Fibroblast of lung (primary cell): ENCODE measurements around the gene NTRK2. TPM values are rescaled to one million over a fixed set of nuclear protein-coding genes. Genes with fewer than 3 reads are reported as not detected.

Source experiments
- DNase-seq, 2 donors: peaks; one replicate each; pipeline versions ENCODE4 v3.0.0 to v3.0.0-alpha.2; 2010; ENCODE audit warnings: low read depth in 2 of 2
- H2AFZ ChIP-seq: 2 replicates; pipeline ENCODE4 v1.5.1; 2012; ENCODE audit warnings: low read length, control low read depth, inconsistent platforms
- H3K27ac ChIP-seq: 2 replicates; pipeline ENCODE4 v1.5.1; 2011; ENCODE audit warnings: low read length, control low read depth; ENCODE audit not compliant: insufficient read depth
- H3K27me3 ChIP-seq: 2 replicates; pipeline ENCODE4 v1.5.1; 2011; ENCODE audit warnings: mild to moderate bottlenecking, low read length; ENCODE audit not compliant: control insufficient read depth, insufficient read depth
- H3K36me3 ChIP-seq: 2 replicates; pipeline ENCODE4 v1.5.1; 2011; ENCODE audit warnings: low read length; ENCODE audit not compliant: control insufficient read depth, insufficient read depth
- H3K4me1 ChIP-seq: 2 replicates; pipeline ENCODE4 v1.5.1; 2011; ENCODE audit warnings: low read length; ENCODE audit not compliant: control insufficient read depth, insufficient read depth; ENCODE audit errors: extremely low read depth
- H3K4me2 ChIP-seq: 2 replicates; pipeline ENCODE4 v1.5.1; 2011; ENCODE audit warnings: low read length, control low read depth; ENCODE audit not compliant: insufficient read depth; ENCODE audit errors: extremely low read depth
- H3K4me3 ChIP-seq, 4 experiments: fragments of 200-600 bp in 1 of 4; sonication (generic) in 1 of 4; replicated peaks in 1 of 4; 2 replicates each; pipeline ENCODE4 v1.5.1; 2011 to 2016; ENCODE audit warnings: low read length in 4 of 4, low read depth in 3 of 4, mild to moderate bottlenecking in 3 of 4, control low read depth in 2 of 4, inconsistent platforms in 1 of 4, mixed read lengths in 1 of 4; ENCODE audit not compliant: insufficient read depth in 1 of 4; ENCODE audit errors: control extremely low read depth in 1 of 4
- H3K79me2 ChIP-seq: 2 replicates; pipeline ENCODE4 v1.5.1; 2012; ENCODE audit warnings: mild to moderate bottlenecking, low read length, inconsistent platforms; ENCODE audit not compliant: control insufficient read depth, insufficient read depth
- H3K9ac ChIP-seq: 2 replicates; pipeline ENCODE4 v1.5.1; 2011; ENCODE audit warnings: mild to moderate bottlenecking, low read length, control low read depth; ENCODE audit not compliant: insufficient read depth
- H3K9me3 ChIP-seq: 2 replicates; pipeline ENCODE4 v1.5.1; 2012; ENCODE audit warnings: low read depth, low read length; ENCODE audit not compliant: control insufficient read depth, insufficient read depth
- H4K20me1 ChIP-seq: 2 replicates; pipeline ENCODE4 v1.5.1; 2011; ENCODE audit warnings: low read length; ENCODE audit not compliant: control insufficient read depth, insufficient read depth; ENCODE audit errors: extremely low read depth
- CTCF ChIP-seq, 2 donors: IDR thresholded peaks in 1 of 2; conservative IDR thresholded peaks in 1 of 2; 1 replicate in 1 of 2; 2 replicates in 1 of 2; pipeline ENCODE4 v1.5.1; 2011 to 2012; ENCODE audit warnings: low read length in 2 of 2, control low read depth in 1 of 2, inconsistent platforms in 1 of 2, low read depth in 1 of 2, mild to moderate bottlenecking in 1 of 2
- EZH2 ChIP-seq: IDR thresholded peaks from 2 replicates; pipeline ENCODE4 v1.5.1; 2012; ENCODE audit warnings: low read length, control low read depth, mild to moderate bottlenecking; ENCODE audit errors: missing control alignments
- polyA plus RNA-seq, 2 donors: library from polyadenylated mRNA; depleted of rRNA in 1 of 2; stranded (reverse) in 1 of 2; unstranded in 1 of 2; fragments of >200 nt; gene quantifications; 2 replicates each; pipeline ENCODE4 v1.2.1, GENCODE V29; 2011 to 2012; ENCODE audit warnings: missing spikeins in 1 of 2
- total RNA-seq: library from RNA; depleted of rRNA; stranded (reverse); fragments of >200 nt; gene quantifications from 2 replicates; pipeline ENCODE4 v1.2.1, GENCODE V29; 2014

The NTRK2 gene
- total and polyA plus RNA-seq, 2 donors (not counting 1 experiment from before 2014, with no cell fraction given): 0.66 to 1.1 TPM

GRCh38 chr9:84622981-84623380 lies 46.5 kb upstream of the NTRK2 start:
- no peaks in the 10 kb centered on the region for H3K9me3 ChIP-seq
- H3K4me2 ChIP-seq: no peak overlapping the region
- H3K4me3 ChIP-seq: no peak overlapping the region
- no peak for DNase-seq
- no peaks in the 10 kb centered on the region for H3K27me3 ChIP-seq
- no peaks in the 10 kb centered on the region for H4K20me1 ChIP-seq
- H3K27ac ChIP-seq: no peak overlapping the region
- no peaks in the 10 kb centered on the region for H3K79me2 ChIP-seq
- H3K4me1 ChIP-seq: no peaks in the 10 kb centered on the region
- TF ChIP-seq EZH2 (no peak), CTCF (conservative IDR thresholded peaks at IDR 0.05 in 1 of 2, IDR thresholded peaks at IDR 0.05 in 1 of 2; ENCODE audit: low read depth in 1 of 2, low read length in 2 of 2) (no peak)
- H3K9ac ChIP-seq: no peak overlapping the region
- no peak overlapping the region for H2AFZ ChIP-seq
- no peaks in the 10 kb centered on the region for H3K36me3 ChIP-seq

- Histone ChIP-seq H3K27me3 (no peaks in the 10 kb centered on the region), H3K4me2 (no peak overlapping the region), H3K36me3 (no peaks in the 10 kb centered on the region), H4K20me1 (no peaks in the 10 kb centered on the region), H3K79me2 (no peaks in the 10 kb centered on the region), H3K4me3 (no peak overlapping the region), H3K9me3 (no peaks in the 10 kb centered on the region), H2AFZ (no peak overlapping the region), H3K27ac (no peak overlapping the region), H3K9ac (no peak overlapping the region), H3K4me1 (no peaks in the 10 kb centered on the region)
- TF ChIP-seq EZH2: no peak
- TF ChIP-seq CTCF (conservative IDR thresholded peaks at IDR 0.05 in 1 of 2, IDR thresholded peaks at IDR 0.05 in 1 of 2; ENCODE audit: low read depth in 1 of 2, low read length in 2 of 2): no peak
- no peak for DNase-seq
These were observed 33.1 kb upstream of the NTRK2 start for GRCh38 chr9:84636436-84636835.

GRCh38 chr9:84642553-84643141 lies 26.9 kb upstream of the NTRK2 start:
- Histone ChIP-seq H3K36me3 (no peaks in the 10 kb centered on the region), H3K27ac (no peak overlapping the region), H3K9ac (no peak overlapping the region), H4K20me1 (no peaks in the 10 kb centered on the region), H2AFZ (no peak overlapping the region), H3K27me3 (no peaks in the 10 kb centered on the region), H3K79me2 (no peaks in the 10 kb centered on the region), H3K4me1 (no peaks in the 10 kb centered on the region), H3K9me3 (no peaks in the 10 kb centered on the region), H3K4me3 (no peak overlapping the region), H3K4me2 (no peak overlapping the region)
- no peak for TF ChIP-seq CTCF (conservative IDR thresholded peaks at IDR 0.05 in 1 of 2, IDR thresholded peaks at IDR 0.05 in 1 of 2; ENCODE audit: low read depth in 1 of 2, low read length in 2 of 2)
- no peak for DNase-seq
